ENCODE data around the gene DUSP16.

- TF ChIP-seq POLR2A (IDR thresholded peaks at IDR 0.05) (no peak), CTCF (IDR thresholded peaks at IDR 0.05) (no peak), POLR2AphosphoS5 (IDR thresholded peaks at IDR 0.05) (peak in 1 of 3 donors; percentile 33)
Measured at GRCh38 chr12:12505544-12506495, 56.8 kb downstream of the DUSP16 start.

Measured in transverse colon (tissue), 4 donors.